Heart left ventricle (tissue), 13 donors: ENCODE results near the gene VDR.

ENCODE experiments used
- POLR2A ChIP-seq, 2 donors: fragments of 450-650 bp; IDR thresholded peaks; one replicate each; pipeline ENCODE4 v1.6.1; 2017; ENCODE audit warnings: antibody characterized with exemption in 2 of 2, mild to moderate bottlenecking in 2 of 2, moderate library complexity in 2 of 2
- TF ChIP-seq, protein P1 (sequence below), 12 donors: fragments of 200-600 bp; sonication (generic) in 4 of 12; IDR thresholded peaks; one replicate each; pipeline versions ENCODE4 v1.5.0 to v1.8.0; 2018 to 2022; ENCODE audit warnings: antibody characterized with exemption in 12 of 12, mild to moderate bottlenecking in 5 of 12
- donor health status: ischemic (EF 13 %, LVEDD 7.1; RV severe dilation, severe dysfunction).
- donor health status: DM: no; HTN: yes; CAD: no.
- donor health status: DM: no; HTN: no; CAD: no.
- donor health status: ischemic (EF 25% LVEDD 6.9; RV normal size, moderate dysfunction).
- donor health status: ischemic (EF 25% LVEDD 5.7; RV mildly dilated, moderate dysfunction).
- donor health status: ischemic (EF 35%, LVEDD 5.7; RV mildly dilated, moderate dysfunction).
- donor health status: nonischemic (EF 11% LVEDD 7.7; RV severe dilation, severe dysfunction).
- donor health status: DM: yes; HTN: yes; CAD: no.
- donor health status: PGD.
- donor health status: ischemic (EF 29% LVEDD 5.4; RV normal size, mild dysfunction).
- donor health status: nonischemic (EF 23%, LVEDD 6.1; RV moderate dilation, normal function).

DNA sequence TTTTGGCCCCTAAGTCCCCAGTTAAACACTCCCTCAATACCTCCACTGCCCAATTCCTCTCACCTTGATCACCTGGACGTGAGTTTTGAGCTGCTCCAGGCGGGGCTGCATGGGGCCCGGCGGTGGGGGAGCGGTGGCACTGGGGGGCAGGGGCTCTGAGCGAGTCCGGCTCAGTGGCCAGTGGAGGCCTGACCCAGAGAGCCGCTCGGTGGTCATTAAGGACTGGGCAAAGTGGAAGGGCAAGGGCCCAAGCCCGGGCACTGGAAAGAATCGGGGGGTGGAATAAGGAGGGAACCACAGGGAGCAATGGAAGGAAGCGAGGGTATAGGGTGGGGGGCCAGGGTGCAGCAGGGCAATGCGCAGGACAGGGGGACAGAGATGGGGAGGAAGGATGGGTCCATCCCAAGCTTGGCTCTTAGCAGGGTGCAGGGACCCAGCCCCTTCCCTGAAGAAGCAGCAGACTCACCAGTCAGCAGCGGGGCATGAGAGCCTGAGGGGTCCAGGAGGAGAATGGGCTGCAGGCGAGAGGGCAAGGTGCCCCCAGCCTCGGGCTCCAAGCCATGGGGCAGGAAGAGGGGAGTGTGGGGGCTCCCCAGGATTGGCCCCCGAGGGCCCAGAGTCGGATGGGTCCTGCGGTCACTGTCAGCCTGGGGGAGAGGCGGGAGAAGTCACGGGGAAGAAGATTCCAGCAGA, 109.5 kb downstream of the VDR start:
- TF ChIP-seq, protein P1, sequence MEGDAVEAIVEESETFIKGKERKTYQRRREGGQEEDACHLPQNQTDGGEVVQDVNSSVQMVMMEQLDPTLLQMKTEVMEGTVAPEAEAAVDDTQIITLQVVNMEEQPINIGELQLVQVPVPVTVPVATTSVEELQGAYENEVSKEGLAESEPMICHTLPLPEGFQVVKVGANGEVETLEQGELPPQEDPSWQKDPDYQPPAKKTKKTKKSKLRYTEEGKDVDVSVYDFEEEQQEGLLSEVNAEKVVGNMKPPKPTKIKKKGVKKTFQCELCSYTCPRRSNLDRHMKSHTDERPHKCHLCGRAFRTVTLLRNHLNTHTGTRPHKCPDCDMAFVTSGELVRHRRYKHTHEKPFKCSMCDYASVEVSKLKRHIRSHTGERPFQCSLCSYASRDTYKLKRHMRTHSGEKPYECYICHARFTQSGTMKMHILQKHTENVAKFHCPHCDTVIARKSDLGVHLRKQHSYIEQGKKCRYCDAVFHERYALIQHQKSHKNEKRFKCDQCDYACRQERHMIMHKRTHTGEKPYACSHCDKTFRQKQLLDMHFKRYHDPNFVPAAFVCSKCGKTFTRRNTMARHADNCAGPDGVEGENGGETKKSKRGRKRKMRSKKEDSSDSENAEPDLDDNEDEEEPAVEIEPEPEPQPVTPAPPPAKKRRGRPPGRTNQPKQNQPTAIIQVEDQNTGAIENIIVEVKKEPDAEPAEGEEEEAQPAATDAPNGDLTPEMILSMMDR (IDR thresholded peaks at IDR 0.05): no peak
- TF ChIP-seq POLR2A (IDR thresholded peaks at IDR 0.05): no peak
